DOHH2 (cell line): ENCODE results near the gene LRRC56.

Source experiments
- CTCF ChIP-seq: fragments of 200-600 bp; sonication (generic); IDR thresholded peaks from one replicate; pipeline ENCODE4 v1.5.1; 2014; ENCODE audit warnings: antibody characterized with exemption, mild to moderate bottlenecking, low read depth, low read length; ENCODE audit not compliant: poor library complexity, severe bottlenecking
- EZH2phosphoT487 ChIP-seq: fragments of 200-600 bp; sonication (generic); IDR thresholded peaks from 2 replicates; pipeline ENCODE4 v1.6.1; 2017; ENCODE audit warnings: borderline replicate concordance, mild to moderate bottlenecking, antibody characterized with exemption, low read length, moderate library complexity, mixed read lengths

- TF ChIP-seq EZH2phosphoT487 (no peak), CTCF (no peak)
Observed at GRCh38 chr11:562046-562645, 24.8 kb downstream of the LRRC56 start.
